Activated CD4-positive, alpha-beta T cell treated with anti-CD3 and anti-CD28 coated beads, Interleukin-10, Interleukin-2, amounts not matched to agents 100 ng/mL and 50 ng/mL, durations not matched to agents 16 hours and 8 hours (primary cell): ENCODE results near the gene OR12D3.
A peak's percentile ranks its signal among the peaks of the same experiment; 100 is the strongest.
"Not testable (repeated sequence)": the region's sequence is repeated elsewhere in the genome, so short reads cannot be mapped to it uniquely, and the experiment has no call there.

Experiments used
- DNase-seq: peaks from one replicate; pipeline ENCODE4 v3.0.0-alpha.2; 2020

Gene OR12D3, protein sequence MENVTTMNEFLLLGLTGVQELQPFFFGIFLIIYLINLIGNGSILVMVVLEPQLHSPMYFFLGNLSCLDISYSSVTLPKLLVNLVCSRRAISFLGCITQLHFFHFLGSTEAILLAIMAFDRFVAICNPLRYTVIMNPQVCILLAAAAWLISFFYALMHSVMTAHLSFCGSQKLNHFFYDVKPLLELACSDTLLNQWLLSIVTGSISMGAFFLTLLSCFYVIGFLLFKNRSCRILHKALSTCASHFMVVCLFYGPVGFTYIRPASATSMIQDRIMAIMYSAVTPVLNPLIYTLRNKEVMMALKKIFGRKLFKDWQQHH

DNA sequence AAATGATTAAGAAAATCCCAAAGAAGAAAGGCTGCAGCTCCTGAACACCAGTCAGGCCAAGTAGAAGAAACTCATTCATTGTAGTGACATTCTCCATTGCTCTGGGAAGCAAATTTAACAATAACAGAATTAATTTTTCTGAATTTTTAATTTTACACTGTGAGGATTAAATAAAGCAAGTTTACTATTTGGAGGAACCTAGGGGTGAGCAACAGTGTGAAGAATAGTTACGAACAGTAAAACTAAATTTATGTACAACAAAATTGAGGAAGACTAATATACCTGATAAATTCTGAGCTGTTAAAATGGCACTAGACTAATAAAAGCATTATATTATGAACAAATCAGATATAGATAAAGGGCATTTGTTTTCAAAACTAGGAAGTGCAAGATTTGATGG lies at the start of gene OR12D3:
Gene OR12D3, minus strand, starts transcription at position 101 of the 400 bp plus-strand sequence. Its CDS starts 4 bp downstream, at position 97.
- no peak for DNase-seq

DNA sequence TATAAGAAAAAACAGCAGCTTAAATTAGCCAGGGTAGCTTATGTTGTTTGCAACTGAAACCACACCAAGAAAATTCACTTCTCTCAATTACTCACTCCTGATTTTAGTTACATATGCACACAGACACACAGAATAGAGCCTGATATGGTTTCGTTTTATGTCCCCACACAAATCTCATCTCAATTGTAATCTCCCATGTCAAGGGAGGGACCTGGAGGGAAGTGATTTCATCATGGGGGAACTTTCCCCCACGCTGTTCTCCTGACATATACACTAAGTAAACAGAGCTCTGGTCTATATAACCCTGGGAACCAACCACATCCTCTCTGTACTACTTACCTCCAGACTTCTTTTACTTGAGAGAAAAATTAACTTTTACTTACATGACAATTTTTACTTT lies 49.5 kb upstream of the OR12D3 start:
- DNase-seq: peak; percentile 40

DNA sequence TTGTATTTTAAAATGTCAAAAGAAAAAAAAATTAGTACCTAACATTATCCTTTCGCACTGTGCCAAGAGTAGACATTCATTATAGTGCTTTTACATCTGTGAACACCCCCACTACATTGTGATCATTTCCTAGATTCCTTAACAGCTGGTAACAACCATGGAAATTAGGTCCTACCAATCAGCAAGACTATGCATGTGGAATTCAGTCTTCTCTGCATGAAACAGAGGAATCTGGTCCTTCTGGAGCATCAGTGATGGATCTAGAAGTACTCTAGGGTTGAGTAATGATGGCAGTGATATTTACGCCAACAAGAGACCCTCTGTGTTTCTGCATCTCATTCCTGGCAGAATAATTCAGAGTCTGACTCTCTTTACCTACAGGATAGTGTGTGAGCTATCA lies 49.1 kb upstream of the OR12D3 start:
- DNase-seq: no peak

DNA sequence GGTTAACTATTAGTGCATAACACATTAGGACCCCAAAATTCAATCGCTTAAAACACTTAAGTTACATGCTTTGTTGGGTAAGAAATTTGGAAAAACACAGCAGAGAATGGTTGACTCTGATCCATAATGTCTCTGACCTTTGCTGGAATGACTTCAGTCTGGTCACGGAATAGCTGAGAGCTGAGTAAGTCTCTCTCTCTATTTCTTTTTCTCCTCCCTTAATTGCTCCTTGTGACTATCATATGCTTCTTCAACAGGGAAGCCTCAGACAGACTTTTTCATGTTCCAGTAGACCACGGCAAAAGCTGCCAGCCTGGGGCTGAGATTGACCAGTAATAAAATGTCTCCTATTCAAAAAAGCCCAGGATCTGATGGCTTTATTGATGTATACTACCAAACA lies 44.4 kb upstream of the OR12D3 start:
- DNase-seq: no peak

DNA sequence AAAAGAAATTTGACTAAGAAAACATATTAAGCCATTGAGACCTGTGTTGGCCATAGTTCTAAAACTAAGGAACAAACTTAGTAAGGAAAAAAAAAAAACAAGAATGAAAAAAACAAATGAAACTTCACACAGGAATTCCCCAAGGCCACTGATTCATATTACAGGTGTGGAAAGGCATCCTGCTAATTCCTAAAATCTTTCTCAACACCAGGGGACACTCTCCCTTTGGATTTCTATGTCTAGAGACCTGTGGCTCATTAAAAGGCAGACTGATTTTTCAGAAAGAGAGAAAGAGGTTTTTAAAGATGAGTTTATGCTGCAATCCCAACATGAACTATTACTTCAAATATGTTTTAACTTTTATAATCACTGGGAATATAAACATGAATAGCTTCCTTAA lies 39.5 kb upstream of the OR12D3 start, which contains the start of gene OR12D1:
Gene OR12D1, plus strand, starts transcription at position 341 of the 400 bp plus-strand sequence.
- DNase-seq: no peak

DNA sequence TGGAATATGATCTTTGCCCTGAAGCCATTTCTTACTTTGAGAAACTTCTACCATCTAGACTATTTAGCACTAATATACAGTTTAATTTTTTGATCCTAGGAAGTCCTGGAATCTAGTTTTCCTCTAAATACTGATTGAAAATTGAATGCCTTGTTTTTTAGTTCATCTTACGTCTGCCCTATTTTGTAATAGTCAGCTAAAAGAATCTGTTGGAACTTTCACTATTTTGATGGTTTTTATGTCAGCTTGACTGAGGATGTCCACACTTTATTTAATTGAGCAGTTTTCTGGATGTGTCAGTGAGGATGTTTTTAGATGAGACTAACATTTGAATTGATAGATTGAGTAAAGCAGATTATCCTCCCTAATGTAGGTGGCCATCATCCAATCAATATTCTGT lies 28.7 kb upstream of the OR12D3 start:
- no peak for DNase-seq

DNA sequence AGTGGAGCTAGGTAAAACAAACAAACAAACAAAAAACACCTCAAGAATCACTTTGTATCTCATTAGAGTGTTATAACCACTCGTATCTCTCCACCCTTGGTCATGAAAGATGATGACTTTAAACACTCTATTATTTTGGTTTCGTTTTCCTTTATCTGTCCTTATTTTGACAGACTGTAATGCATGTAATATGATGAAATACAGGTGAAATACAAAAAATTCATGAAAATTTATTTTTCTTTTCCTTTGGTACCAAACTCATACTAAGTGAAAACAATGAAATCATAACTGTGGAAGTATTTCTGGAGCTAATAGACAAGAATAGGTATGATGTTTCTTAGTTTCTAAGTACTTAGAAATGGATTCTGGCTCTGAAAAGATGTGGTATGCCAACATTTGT lies 24.4 kb upstream of the OR12D3 start:
- DNase-seq: no peak

DNA sequence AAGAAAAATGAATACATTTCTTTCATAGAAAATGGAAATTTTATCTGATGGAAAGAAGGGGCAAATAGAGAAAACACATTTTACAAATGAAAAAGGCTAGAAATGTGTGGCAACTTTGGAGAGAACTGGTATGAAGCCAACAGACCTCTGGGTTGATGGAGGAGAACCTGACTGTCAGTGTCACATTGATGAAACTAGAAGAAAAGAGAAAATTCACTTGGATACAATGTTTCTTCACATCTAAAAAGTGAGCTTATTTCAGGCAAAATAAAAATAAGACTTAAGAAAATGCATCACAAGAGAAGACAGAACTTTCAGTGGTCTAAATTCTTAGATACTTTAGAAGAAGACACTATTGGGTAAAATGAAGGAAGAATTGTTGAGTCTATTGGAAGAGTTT lies 20.2 kb upstream of the OR12D3 start, which contains the start of gene OR12D2:
Gene OR12D2, plus strand, starts transcription at position 301 of the 400 bp plus-strand sequence. CDS start 1,069 bp downstream, outside the sequence.
- no peak for DNase-seq

DNA sequence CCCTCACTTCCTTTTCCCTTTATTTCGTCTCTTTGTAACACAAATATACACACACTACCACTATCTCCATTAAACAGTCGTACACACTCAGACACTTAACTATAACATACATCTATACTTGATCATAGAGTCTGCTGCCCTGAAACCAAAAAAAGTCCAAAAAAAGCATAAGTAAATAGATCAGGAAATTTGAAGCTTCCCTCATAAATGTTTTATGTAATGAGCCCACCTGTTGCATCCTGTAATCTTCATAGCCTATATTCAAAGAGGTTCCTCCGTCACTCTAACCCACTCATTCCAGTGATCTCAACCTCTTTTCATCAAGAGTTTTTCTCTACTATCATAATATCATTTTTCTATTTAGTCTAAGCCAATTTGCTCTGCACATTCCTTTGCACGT lies 13.4 kb upstream of the OR12D3 start:
- no peak for DNase-seq

DNA sequence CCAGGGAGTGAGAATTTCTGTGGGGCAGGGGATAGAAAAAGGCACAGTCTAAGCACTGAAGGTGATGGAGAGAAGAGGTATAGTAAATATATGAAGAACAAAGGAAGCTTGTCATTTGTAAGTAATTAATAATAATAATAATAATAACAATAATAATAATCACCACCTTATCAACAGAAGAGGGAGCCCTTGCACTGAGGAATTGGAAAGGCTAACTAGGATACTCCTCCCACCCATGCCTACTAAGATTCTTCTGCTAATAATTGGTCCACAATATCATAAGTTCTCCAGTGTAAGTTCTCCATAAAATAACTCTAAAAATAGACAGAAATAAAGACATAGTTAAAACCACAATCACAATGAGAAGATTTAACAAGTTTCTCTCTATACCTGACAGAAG lies 912 bp upstream of the OR12D3 start:
- no peak for DNase-seq

DNA sequence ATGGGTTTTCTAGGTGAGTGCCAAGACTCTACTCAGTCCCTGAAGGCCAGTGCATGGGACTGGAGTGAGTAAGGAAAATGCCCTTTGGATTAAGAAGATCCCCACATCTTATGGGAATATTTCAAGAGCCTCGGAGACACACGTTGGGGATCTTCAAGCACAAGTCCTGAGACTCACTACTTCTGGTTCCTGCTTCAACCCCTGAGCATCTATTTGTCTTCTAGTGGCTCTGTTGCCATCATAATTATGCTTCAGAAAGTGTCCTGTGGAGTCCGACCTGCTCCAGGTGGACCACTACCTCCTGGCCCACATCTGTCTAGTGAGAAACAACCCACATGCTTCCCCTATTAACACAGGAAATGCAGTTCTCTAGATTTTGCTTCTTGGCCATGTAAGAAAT lies 6.3 kb downstream of the OR12D3 start, which contains the start of gene OR5V1:
Gene OR5V1, minus strand, starts transcription at position 101 of the 400 bp plus-strand sequence. CDS start 12,670 bp downstream, outside the sequence.
- no peak for DNase-seq

DNA sequence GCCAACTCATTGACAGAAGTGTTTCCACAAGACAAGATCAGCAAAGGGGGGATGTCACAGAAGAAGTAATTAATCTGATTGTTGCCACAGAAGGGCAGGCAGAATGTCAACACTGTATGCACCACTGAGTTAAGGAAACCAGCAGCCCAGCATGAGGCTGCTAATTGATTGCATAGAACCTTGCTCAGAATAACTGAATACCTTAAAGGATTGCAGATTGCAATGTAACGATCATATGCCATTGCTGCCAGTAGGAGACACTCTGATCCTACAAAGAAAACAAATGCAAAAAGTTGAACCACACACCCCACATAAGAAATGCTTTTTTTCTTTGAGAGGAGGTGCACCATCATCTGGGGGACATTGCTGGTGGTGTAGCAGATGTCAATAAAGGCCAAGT lies 19.5 kb downstream of the OR12D3 start:
- DNase-seq: no peak

DNA sequence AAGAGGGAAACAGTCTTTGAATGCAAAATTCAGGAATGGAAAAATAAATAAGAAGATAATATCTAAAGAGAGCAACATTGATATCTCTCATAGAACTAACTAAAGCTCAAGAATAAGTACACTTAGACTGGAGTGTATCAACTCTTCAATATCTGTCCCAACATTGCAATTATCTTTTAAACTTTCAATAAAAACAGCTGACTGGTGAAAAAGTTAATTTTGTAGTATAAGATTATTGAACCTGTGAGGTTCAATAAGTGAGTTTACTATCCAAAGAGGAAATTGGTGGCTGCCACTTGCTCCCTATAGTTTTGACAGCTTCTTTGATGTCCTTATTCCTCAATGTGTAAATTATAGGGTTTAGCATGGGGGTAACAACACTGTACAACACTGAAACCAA lies 20.1 kb downstream of the OR12D3 start:
- no peak for DNase-seq

DNA sequence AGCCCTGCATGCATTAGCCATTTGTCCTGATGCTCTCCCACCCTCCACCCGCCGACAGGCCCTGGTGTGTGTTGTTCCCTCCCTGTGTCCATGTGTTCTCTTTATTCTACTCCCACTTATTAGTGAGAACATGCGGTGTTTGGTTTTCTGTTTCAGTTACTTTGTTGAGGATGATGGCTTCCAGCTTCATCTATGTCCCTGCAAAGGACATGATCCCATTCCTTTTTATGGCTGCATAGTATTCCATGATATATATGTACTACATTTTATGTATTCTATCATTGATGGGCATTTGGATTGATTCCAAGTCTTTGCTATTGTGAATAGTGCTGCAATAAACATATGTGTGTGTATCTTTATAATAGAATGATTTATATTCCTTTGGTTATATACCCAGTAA lies 25.7 kb downstream of the OR12D3 start:
- not testable (repeated sequence) for DNase-seq

DNA sequence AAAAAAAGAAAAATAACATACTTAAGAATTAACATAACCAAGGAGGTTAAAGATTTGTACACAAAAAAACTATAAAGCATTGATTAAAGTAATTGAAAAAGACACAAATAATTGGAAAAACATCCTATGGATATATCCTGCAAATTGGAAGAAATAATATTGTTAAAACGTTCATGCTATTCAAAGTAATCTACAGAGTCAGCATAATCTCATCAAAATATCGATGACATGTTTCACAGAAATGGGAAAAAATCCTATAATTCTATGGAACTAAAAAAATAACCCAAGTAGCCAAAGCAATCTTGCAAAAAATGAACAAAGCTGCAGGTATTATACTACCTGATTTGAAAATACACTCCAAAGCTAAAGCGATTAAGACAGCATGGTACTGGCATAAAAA lies 29.7 kb downstream of the OR12D3 start:
- no peak for DNase-seq

DNA sequence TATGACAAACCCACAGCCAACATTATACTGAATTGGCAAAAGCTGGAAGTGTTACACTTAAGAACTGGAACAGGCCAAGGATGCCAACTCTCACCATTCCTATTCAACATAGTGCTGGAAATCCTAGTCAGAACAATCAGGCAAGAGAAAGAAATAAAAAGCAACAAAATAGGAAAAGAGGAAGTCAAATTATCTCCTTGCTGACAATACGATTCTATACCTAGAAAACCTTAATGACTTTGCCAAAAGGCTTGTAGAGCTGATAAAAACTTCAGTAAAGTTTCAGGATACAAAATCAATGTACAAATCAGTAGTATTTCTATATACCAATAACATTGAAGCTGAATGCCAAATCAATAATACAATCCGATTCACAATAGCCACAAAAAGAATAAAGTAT lies 38.8 kb downstream of the OR12D3 start:
- DNase-seq: no peak

DNA sequence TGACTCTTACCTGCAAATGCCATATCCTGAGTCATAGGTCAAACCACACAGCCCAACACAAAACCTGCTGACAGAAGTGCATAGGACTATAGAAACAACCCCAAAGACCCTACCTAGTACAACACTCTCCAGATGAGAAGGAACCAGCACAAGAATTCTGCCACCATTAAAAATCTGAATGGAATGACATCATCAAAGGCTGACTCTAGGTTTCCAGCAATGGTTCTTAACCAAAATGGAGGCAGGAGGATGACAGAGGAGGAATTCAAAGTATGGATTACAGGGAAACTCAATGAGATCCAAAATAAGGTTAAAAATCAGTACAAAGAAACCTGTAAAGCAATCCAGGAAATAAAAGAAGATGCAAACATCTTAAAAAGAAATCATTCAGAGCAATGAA lies 42.4 kb downstream of the OR12D3 start:
- DNase-seq: no peak

DNA sequence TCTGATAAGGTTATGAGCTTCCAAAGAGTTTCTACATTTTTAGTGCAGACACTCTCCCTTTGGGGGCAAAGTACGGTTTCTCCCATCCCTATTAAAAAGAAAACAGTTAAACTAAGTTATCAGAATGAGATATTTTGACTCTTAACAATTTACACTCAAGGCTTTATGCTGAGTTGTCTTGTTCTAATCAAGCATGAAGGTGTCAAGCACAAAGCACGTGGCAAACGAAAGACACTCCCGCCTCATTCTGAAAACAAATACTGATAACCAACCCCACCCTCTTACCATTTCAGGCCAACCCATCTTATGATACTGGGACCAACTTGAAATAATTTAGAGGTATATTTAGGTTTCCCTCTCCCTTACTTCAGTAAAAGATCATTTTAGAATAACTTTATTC lies 49.3 kb downstream of the OR12D3 start:
- DNase-seq: no peak
